K562 (cell line): ENCODE data around the gene TMEM266. TPM values are rescaled to one million over a fixed set of nuclear protein-coding genes. Genes with fewer than 3 reads are reported as not detected.
A peak's percentile ranks its signal among the peaks of the same experiment; 100 is the strongest.

Source experiments
- ARID1B ChIP-seq: fragments of 450-650 bp; IDR thresholded peaks from 2 replicates; pipeline ENCODE4 v1.6.1; 2016; ENCODE audit warnings: antibody characterized with exemption, mild to moderate bottlenecking, inconsistent platforms
- ATF1 ChIP-seq, 2 experiments: fragments of 450-650 bp in 1 of 2; IDR thresholded peaks; 2 replicates each; pipeline ENCODE4 v1.6.1; 2016; ENCODE audit warnings: missing compliant biosample characterization in 1 of 2, missing genetic modification characterization in 1 of 2
- EHMT2 ChIP-seq: fragments of 450-650 bp; IDR thresholded peaks from 2 replicates; pipeline ENCODE4 v1.6.1; 2018; ENCODE audit warnings: antibody characterized with exemption
- ETV1 ChIP-seq: fragments of 450-650 bp; conservative IDR thresholded peaks from 2 replicates; pipeline ENCODE4 v1.6.1; 2016; ENCODE audit warnings: missing genetic modification characterization, control low read depth, low read depth, missing compliant biosample characterization
- FOSL1 ChIP-seq: fragments of 200-800 bp; sonication (Bioruptor generic); conservative IDR thresholded peaks from 2 replicates; pipeline ENCODE4 v1.6.1; 2016; ENCODE audit warnings: missing genetic modification characterization, missing compliant biosample characterization
- HES1 ChIP-seq: fragments of 450-650 bp; IDR thresholded peaks from 2 replicates; pipeline ENCODE4 v1.6.1; 2016; ENCODE audit warnings: low read depth, mild to moderate bottlenecking, moderate library complexity
- MAFG ChIP-seq: fragments of 450-650 bp; conservative IDR thresholded peaks from 2 replicates; pipeline ENCODE4 v1.6.1; 2016; ENCODE audit warnings: missing genetic modification characterization, missing compliant biosample characterization
- MBD2 ChIP-seq: sonication (generic); IDR thresholded peaks from 2 replicates; pipeline ENCODE4 v1.6.1; 2016; ENCODE audit warnings: low read depth, borderline replicate concordance
- MCM5 ChIP-seq: fragments of 450-650 bp; IDR thresholded peaks from 2 replicates; pipeline ENCODE4 v1.6.1; 2016; ENCODE audit warnings: low read depth
- MLX ChIP-seq, 2 experiments: fragments of 450-650 bp in 1 of 2; sonication (generic) in 1 of 2; formaldehyde crosslinking; conservative IDR thresholded peaks; 2 replicates each; pipeline versions ENCODE4 v1.4.0 to v1.8.1; 2020 to 2022; ENCODE audit warnings: mild to moderate bottlenecking in 1 of 2, missing genetic modification reagents in 1 of 2
- NCOA1 ChIP-seq: fragments of 450-650 bp; IDR thresholded peaks from 2 replicates; pipeline ENCODE4 v1.6.1; 2016; ENCODE audit warnings: low read depth
- RREB1 ChIP-seq: fragments of 250-450 bp; sonication (Bioruptor Pico); IDR thresholded peaks from 2 replicates; pipeline ENCODE4 v1.4.0; 2020
- SIN3A ChIP-seq, 2 experiments: fragments of 150-350 bp in 1 of 2; IDR thresholded peaks; 2 replicates each; pipeline ENCODE4 v1.6.1; 2011 to 2016; ENCODE audit warnings: borderline replicate concordance in 2 of 2, low read depth in 2 of 2, low read length in 2 of 2, mild to moderate bottlenecking in 2 of 2, moderate library complexity in 2 of 2; ENCODE audit not compliant: control insufficient read depth in 1 of 2
- SMAD2 ChIP-seq: fragments of 150-350 bp; IDR thresholded peaks from 2 replicates; pipeline ENCODE4 v1.6.1; 2014; ENCODE audit warnings: low read depth, mild to moderate bottlenecking, low read length
- THRA ChIP-seq: fragments of 450-650 bp; IDR thresholded peaks from 2 replicates; pipeline ENCODE4 v1.6.1; 2017; ENCODE audit warnings: mild to moderate bottlenecking, moderate library complexity
- TRIM28 ChIP-seq: fragments of 450-650 bp; IDR thresholded peaks from 2 replicates; pipeline ENCODE4 v1.6.1; 2017
- ZFPM2 ChIP-seq: fragments of 250-450 bp; sonication (Bioruptor Pico); IDR thresholded peaks from 2 replicates; pipeline ENCODE4 v1.5.1; 2022; ENCODE audit warnings: mild to moderate bottlenecking
- ZNF133 ChIP-seq: fragments of 250-450 bp; sonication (Bioruptor Pico); IDR thresholded peaks from 2 replicates; pipeline ENCODE4 v1.4.0; 2020; ENCODE audit warnings: mild to moderate bottlenecking
- polyA plus RNA-seq, 8 experiments: library from polyadenylated mRNA; depleted of rRNA in 4 of 8; stranded (reverse) in 5 of 8; unstranded in 3 of 8; fragments of >200 nt; fragmentation: Nextera tagmentation in 2 of 8; fragmentation: Illumina TruSeq in 1 of 8; extraction: Ambion mirVana in 2 of 8; extraction: Trizol in 1 of 8; gene quantifications; 2 replicates each; pipeline versions ENCODE4 v1.2.1 to v1.2.3, GENCODE V29; 2011 to 2014; ENCODE audit warnings: inconsistent platforms in 1 of 8, missing spikeins in 1 of 8
- total RNA-seq, 7 experiments: library from RNA; depleted of rRNA in 6 of 7; stranded (reverse); fragments of >200 nt in 6 of 7; fragmentation: Illumina TruSeq in 2 of 7; extraction: Trizol in 2 of 7; gene quantifications; 2 replicates each; pipeline versions ENCODE4 v1.2.1 to v1.2.3, GENCODE V29; 2011 to 2021; ENCODE audit warnings: low replicate concordance in 1 of 7

TMEM266 gene
- total and polyA plus RNA-seq, 9 of the 15 experiments (the other 6 are each of a cell fraction or from before 2014, with no cell fraction given): not detected

GRCh38 chr15:76011627-76012551 is 47.9 kb upstream of the TMEM266 start, which contains the start of gene NRG4 (continued):
- no peak for TF ChIP-seq RREB1 (CRISPR knock-in tag)
- TF ChIP-seq ATF1 (CRISPR knock-in tag; IDR thresholded peaks at IDR 0.05): no peak
- peak; percentile 21; the same call in 1 of the 2 replicates for TF ChIP-seq ATF1 (tag; IDR thresholded peaks at IDR 0.05)
- TF ChIP-seq HES1: no peak
- no peak for TF ChIP-seq ZNF133
- TF ChIP-seq SMAD2: no peak
- no peak for TF ChIP-seq MCM5
- TF ChIP-seq TRIM28: no peak
- TF ChIP-seq MBD2: no peak
- 0 out of 2 replicates have a peak, but pooled peaks have one; percentile 38 for TF ChIP-seq THRA
- peak; percentile 90 for TF ChIP-seq MAFG (tag)
- TF ChIP-seq ZFPM2 (CRISPR knock-in tag): no peak
- no peak for TF ChIP-seq MLX (CRISPR knock-in tag; conservative IDR thresholded peaks at IDR 0.05)
- TF ChIP-seq ETV1: peak; percentile 21; the same call in 1 of the 2 replicates
- no peak for TF ChIP-seq EHMT2
- TF ChIP-seq FOSL1 (tag): no peak
- no peak for TF ChIP-seq NCOA1
- no peak for TF ChIP-seq SIN3A (IDR thresholded peaks at IDR 0.05; ENCODE audit: borderline replicate concordance in 2 of 2, control insufficient read depth in 1 of 2, low read depth in 2 of 2, low read length in 2 of 2)
- no peak; the same call in none of the 2 replicates for TF ChIP-seq ARID1B
